PC-9 (cell line): ENCODE measurements around the gene HMX1.

Source experiments
- CTCF ChIP-seq: fragments of 200-600 bp; sonication (generic); conservative IDR thresholded peaks from 2 replicates; pipeline ENCODE4 v1.6.1; 2017; ENCODE audit warnings: mixed run types, antibody characterized with exemption, mild to moderate bottlenecking, moderate library complexity
- EZH2 ChIP-seq: fragments of 200-600 bp; sonication (generic); IDR thresholded peaks from 2 replicates; pipeline ENCODE4 v1.8.0; 2017; ENCODE audit warnings: antibody characterized with exemption, low read depth

GRCh38 chr4:8847331-8847730, 24.3 kb downstream of the HMX1 start:
- TF ChIP-seq CTCF (no peak), EZH2 (no peak)
